HG02884 (cell line): ENCODE measurements around the gene MMAB.

ENCODE experiments used
- ATAC-seq: cut with Tn5 transposase; IDR thresholded peaks from one replicate; pipeline ENCODE4 v1.9.1; 2021; ENCODE audit warnings: mild to moderate bottlenecking, moderate library complexity; ENCODE audit not compliant: unreplicated experiment

The MMAB gene

DNA sequence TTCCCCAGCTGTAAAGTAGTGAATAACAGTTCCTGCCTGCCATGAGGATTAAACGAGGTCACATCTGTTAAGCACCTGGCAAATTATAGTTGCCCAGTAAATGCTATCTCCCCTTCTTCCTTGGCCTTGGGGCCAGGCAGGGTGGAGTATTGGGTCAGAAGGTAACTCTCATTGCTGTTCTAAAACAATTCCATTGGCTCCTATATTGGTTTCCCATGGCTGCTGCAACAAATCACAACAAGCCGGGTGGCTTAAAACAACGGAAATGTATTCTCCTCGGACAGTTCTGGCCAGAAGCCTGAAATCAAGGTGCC, 31.9 kb downstream of the MMAB start:
- no peak for ATAC-seq

DNA sequence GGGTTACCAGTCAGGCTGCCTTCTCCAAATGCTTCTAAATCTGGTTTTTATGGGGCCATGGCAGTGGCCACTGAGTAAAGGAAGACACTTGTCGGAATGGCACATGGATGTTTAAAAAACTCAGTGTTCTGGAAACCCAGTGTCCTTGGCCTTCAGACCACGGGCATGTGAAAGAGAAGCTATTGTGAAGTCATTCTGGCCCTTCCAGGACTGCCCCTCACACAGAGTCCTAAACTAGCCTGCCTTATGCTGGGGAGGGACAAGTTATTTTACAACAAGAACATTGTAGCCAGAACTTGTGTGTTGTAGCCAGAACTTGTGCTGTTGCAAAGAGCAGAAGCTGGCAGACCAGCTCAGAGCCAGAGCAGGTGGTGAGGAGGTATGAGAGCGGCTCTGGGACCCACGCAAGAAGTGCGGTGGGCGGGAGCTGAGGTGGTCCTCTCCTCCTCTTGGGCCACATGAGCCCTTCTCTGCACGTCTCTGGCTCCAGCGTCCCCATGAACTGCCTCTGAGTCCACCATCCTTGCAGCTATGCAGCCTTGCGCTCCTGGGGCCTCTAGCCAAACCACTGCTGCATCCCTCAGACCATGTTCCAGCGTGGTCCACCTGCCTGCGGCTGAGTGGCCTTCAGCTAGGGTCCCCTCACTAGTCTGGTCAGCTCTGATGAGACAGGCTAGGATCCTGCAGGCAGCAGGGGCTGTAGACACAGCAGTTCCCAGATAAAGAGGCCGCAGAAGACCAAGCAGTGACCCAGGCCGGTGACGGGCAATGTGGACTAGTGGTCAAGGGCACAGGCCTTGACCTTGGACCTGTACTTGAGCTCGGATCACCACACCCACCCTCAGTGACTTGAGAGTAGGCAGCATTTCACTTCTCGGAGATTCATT, 32.5 kb downstream of the MMAB start:
- ATAC-seq = no peak

DNA sequence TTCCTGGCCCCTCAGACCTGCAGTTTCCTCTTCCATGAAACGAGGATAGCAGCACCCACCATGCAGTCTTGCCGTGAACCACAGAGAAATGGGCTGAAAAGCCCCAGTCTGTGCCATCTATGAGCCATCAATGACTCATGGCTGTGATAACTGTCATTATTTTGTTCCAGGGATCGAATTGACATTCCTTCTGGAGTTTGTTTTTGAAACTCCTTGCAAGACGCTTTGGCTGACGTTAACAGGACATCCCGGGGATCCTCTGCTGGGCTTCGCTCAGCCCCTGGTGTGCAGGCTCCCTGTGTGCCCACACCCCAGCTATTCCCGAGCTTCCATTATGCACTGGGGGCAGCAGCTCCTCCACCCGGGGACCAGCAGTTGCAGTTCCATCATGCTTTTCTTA, 33.8 kb downstream of the MMAB start:
- no peak for ATAC-seq

DNA sequence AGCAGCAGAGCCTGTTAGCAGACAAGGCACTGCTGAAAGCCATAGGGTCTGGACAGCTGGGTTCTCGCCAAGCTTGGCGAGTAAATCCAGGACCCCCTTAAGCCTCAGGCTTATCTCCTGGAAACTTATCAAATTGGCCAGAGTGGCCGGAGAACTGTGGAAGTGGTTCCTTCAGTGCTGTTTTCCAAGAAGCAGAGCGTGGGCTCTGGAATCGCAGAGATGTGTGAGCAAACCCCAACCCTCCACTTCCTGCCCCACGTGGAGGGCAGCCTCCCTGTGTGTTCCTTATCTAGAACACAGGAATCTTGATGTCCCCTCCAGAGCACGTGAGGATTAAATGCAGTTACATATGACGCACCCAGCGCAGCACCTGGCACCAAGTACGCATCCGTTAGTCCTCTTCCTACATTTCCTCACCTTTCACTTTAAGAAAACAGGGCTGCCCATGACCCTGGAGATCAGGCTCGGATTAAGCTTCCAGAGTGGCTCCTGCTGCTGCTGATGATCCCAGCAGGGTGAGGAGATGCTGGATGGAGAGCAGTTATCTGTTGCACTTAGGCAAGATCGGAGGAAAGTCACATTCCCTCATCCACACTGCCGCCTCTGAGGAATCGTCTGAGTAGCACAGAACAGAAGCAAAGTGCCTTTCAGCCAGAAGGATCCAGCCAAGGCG, 35.0 kb downstream of the MMAB start:
- no peak for ATAC-seq

DNA sequence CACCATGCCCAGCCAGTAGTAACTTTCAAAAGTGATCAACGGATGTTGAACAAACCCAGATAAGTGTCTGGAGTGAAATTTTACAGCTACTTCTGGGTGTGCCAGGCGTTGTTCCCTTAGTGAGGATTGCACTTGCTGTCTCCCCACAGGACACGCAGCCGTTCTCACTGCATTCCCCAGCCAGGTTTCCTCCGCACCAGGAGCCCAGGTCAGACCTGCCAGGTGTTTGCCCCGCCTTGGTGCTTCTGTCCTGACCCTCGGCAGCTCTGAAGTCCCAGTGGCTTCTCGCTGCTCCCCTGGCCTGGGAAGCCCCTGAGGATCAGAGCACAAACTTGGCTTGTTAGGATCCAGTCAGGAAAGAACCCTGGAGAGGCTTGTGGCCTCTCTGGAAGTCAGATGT, 36.2 kb downstream of the MMAB start:
- no peak for ATAC-seq

DNA sequence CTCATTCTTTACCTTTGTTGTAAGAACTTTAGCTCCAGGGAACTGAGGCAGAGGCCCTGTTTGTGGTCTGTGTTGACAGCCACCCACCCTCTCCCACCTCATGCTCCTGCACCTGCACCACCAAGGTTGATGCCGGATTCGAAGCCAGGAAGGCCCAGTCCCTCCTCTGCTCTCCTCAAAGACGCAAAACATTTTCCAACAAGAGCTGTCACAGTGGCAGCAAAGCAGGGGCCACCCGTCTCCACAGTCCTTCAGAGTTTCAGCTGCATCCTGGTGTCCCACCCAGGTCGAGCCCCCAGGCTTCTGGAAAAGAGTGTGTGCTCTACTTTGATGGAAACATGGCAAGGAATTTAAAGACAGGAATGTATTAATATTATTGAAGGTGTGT, 37.4 kb downstream of the MMAB start:
- ATAC-seq = no peak

DNA sequence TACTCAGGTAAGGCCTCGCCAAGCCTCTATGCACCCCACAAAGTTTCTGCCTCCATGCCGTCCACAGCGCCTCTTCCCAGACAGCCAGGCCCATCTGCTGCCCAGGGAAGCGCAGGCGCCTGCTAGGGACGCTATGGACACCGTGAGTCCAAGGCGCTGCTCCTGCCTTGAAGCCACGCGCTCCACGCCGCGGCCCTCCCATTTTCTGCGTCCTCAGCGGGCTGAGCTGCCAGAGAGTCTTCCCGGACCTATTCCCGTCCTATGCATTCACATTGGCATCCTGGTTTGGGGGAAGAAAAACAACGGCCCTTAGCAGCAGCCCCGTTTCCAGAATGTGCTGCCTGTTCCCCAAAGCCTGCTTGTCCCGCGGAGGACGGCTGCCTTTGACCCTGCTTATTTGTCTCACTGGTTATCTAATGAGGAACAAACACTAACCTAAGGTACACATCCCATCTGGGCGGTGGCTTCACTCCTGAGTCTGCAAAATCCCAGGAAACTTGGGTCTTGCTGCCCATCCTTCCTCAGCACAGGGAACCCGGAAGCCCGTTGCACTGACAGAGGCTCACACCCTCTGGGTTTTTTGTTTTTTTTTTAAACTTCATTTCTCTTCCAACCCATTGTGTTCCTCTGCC, 38.0 kb downstream of the MMAB start:
- no peak for ATAC-seq

DNA sequence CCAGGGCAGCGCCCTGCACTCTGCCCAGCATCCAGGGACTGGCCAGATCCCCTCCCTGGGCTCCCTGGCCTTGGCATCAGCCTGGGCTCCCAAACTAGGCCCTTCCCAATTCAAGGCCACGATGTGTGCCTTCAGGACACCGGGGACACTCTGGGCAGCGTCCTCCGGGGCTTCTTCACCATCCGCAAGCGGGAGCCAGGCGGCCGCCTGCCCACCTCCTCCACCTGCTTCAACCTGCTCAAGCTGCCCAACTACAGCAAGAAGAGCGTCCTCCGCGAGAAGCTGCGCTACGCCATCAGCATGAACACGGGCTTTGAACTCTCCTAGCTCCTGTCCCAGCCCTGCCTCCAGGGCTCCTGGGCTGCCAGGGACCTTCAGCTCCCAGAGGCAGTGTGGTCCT, 38.8 kb downstream of the MMAB start:
- ATAC-seq = no peak

DNA sequence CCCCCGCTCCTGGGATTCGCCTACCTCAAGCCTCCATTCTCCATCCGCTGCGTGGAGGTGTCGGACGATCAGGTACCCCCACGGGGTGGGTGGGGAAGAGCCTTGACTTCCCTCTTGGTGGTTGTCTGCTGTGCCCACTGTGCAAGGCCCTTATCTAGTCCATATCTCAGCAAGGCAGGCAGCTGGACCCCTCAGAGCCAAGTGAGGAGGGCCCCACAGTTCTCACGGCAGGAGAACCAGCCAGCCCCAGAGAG, 39.9 kb downstream of the MMAB start:
- no peak for ATAC-seq

DNA sequence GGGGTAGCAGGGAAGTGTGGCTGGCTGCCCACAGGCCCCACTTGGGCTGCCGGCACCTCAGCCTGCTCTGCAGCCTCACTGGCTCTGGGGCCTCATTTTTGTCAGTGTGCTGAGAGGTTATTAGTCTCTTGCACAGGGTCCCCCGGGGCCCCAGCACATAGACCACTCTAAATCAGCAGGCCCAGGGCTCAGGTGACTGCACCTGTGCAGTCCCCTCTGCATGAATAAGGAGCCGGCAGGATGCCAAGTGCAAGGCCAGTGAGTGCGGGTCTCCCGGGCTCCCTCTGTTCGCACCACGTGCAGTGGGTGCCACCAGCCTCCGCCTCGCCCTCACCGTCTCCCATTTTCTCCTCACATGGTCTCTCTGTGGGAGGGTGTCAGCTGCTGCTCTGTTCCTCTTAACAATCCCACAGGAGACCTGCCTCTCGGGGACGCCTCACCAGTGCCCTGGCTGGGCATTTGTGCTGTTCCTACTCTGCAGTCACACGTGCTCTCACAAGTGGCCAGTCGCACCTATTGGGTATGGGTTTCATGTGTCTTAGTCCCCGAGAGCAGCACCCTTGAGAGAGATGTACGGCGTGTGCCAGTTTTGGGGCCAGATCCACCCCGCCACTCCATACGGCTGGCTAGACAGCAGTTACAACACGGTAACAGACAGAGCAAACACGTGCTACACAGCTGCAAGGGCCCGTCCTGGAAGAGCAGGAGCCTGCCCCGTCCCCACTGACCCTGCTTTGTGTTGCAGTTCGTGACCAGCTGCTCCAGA, 40.4 kb downstream of the MMAB start:
- ATAC-seq = no peak

DNA sequence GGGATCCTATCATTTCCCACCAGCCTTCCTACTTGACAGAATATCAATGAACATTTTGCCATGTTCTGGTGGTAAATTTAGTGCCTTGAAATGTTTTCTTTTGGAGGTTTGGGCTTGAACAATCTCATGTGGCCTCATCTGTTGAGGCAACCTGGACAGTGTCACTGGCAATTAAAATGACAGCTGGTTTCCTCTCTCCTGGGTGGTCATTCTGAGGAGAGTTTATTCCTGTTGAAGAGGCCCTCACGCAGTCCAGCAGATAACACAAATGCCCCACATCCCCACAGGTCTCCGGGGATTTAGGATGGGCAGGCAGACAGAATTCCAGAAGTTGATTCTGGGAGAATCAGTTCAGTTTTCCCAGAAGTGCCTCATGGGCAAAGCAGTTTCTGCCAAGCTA, 41.9 kb downstream of the MMAB start:
- ATAC-seq = no peak

DNA sequence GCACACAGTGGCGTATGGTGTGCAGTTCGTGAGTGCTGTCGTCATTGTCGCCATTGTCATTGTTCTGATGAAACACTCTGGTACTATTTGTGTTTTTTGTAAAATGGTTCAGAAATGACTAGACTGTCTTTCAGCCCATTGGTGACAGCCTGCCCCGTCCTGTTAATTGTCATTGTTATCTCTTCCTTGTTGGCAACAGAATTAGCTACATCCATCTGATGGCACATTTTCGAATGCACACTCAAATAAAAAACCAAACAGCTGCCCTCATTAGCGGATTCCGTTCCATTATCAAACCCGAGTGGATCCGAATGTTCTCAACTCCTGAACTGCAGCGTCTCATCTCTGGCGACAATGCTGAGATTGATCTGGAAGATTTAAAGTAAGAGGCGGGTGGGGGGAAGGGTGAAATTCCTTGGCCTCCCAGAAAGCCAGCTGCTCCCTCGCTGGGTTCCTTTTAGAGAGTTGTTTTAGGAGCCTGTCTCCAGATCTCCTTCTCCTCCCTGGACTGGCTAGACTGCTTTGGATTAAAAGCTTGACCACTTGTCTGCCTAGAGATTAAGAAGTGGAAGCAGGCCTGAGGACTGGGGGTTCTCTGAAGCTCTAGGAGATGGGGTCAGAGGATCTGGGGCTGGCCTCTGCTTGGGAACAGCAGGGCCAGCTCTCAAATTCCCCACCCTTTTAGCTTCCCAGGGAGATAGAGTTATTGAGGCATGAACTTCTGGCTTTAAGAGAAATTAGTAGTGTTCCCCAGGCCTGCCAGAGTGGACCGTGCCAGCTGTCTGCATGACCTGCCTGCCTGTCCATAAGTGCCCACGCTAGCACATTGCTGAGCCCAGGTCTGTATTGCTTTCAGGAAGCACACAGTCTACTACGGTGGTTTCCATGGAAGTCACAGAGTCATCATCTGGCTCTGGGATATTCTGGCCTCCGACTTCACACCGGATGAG, 43.3 kb downstream of the MMAB start:
- ATAC-seq = no peak

DNA sequence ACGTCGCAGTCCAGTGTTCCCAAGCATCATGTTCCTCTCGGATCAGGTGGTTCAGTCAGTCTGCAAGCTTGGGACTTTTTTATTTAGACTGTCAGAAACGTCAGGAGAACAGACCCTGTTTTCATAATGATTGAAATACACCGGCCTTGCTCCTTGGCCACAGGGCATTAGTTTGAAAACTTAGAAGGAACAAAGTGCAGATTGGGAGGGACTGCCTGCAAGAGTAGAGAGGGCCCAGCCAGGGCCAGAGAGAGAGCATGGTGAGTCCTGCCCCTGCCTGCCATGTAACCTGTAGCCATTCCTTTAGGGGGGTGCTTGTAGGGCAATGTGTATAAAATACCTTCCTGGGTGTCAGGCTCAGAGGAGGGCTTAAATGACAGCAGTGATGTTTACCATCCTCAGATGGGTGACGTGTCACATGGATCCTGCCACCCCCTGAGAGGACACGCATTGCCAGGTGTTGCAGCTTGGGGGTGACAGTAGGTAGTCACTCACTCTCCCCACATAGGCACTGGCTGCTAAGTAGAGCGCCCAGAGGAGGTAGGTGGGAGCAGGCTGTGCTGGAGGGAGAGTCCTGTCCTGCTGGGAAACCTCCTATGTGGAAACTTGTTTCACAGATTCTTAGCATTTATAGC, 45.7 kb downstream of the MMAB start:
- ATAC-seq = no peak

DNA sequence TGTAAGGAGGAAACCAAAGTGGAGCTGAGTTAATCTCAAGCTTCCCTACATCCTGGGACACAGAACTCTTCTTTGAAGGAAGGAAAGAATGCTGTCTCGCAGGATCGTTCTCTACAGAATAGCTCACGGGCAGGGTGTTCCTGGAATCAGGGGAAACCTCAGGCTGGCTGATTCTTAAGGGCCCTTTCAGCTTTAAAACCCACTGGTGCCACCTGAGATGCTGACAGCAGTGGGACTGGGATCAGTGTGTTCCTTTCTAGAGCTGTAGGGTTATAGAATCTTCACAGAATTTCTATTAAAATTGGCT, 48.1 kb downstream of the MMAB start:
- no peak for ATAC-seq

DNA sequence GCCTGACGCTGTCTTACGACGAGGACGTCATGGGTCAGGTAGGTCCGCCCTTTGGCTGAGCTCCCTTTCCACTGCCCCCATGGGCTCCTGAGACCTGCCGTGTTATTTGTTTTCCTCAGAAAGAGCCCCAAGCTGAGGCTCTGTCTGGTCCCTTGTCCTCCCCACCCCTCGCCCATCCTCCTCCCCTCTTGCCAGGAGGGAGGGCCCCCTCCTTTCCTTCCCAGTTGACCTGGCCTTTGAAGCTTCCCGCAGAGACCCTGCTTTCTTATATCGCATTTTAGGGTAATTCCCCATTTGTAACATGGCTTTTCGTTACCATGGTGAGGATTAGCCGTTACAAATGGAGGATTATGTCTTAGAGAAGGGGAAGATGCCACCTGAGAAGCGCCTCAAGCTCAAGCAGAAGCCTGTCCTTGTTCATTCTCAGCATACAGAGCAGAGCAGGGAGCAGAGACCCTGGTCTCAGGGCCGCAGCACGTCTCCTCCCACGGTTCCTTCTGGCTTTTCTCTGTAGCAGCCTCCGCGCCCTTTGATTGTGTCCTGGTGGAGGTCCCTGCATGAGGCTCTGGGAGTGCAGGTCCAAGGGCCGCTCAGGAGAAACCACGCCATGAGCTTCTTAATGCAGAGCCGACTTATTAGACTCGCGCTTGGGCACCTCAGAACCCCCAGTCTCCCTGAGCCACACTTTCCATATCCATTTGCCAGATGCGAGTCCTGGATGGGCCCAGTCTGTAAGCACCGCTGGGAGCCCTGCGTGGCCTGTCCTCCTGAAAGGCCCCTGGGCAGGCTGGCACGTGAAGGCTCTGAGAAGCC, 48.6 kb downstream of the MMAB start:
- ATAC-seq = no peak

DNA sequence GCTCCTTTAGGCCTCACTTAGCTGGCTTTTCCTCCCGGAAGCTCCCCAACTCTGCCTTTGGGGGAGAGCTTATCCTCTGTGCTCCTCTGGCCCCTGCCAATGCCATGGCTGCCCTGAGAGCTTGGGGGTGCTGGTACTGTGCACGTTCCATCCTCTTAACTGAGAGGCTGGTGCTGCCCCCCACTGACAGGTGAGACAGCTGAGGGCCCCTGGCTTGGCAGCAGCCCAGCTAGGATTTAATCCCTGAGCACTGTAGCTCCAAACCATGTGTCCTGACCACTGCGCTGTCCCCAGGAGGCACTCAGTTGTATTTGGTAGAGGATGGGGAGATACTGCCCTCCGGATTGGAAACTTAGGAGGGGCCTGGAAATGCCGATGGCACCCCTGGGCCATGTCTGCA, 49.8 kb downstream of the MMAB start:
- no peak for ATAC-seq

DNA sequence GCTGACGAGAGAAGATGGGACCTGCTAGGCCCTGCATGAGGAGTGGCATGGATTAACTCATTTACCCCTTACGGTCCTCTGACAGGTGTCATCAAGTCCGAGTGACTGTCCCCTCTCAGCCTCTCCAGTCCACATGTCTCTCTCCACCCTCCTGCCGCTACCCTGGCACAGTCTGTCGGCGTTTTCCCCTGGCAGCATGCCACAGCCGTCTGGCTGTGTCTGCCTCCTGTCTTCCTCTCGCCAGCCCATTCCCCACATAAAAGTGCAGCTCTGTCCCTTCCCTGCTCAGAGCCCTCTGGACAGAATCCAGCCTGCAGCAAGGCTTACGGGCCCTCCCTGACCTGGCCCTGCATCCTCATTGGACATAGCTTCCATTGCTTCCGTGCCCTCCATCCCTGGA, 50.2 kb downstream of the MMAB start:
- ATAC-seq = no peak

DNA sequence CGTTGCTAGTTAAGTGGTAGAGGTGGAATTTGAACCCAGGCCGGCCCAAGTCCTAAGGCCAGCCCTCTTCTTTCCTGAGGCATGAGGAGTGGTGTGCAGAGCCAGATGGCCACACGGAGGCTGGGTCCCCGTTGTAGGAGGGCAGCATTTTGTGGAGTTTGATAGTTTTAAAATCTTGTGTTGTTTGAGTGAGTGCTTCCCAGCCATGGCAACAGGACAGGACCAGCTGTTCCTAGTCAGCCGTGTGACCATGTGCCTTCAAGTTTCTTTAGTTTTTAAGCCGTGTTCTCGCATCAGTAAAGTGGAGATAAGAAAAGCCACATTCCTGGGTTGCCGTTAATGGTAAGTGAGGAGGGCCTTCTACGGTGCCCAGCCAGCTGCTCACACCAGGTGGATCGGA, 51.5 kb downstream of the MMAB start:
- ATAC-seq = no peak

DNA sequence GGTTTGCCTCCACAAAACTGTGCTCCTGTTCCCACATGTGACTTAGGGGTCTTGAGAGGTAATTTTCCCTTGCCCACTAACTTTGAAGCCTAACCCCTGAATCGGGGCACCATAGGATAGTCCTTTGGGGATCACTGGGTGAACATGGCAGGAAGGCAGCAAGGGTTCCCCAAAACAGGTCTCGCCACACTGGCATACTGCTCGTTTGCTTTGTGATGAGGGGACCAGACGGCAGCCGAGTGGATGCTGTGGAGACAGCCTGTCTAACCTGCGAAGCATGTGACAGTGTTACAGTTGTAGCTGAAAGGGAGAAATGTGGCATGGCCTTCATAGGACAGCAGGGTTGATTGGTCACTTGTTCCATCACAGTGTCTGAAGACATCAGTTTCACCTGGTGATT, 53.5 kb downstream of the MMAB start:
- no peak for ATAC-seq
